K562 (cell line): ENCODE results near the gene RFC2.

ENCODE experiments used
- CAMTA2 ChIP-seq: fragments of 250-450 bp; sonication (Bioruptor Pico); conservative IDR thresholded peaks from 2 replicates; pipeline ENCODE4 v1.5.1; 2022
- CREB1 ChIP-seq, 2 experiments: sonication (generic) in 1 of 2; formaldehyde crosslinking in 1 of 2; IDR thresholded peaks; 2 replicates each; pipeline versions ENCODE4 v1.6.1 to v1.8.0; 2012 to 2022; ENCODE audit warnings: inconsistent platforms in 1 of 2, mild to moderate bottlenecking in 1 of 2, missing genetic modification reagents in 1 of 2, moderate library complexity in 1 of 2
- JUN ChIP-seq, 2 experiments: sonication (generic) in 1 of 2; formaldehyde crosslinking in 1 of 2; IDR thresholded peaks; 2 replicates each; pipeline versions ENCODE4 v1.6.1 to v1.8.0; 2012 to 2022; ENCODE audit warnings: borderline replicate concordance in 2 of 2, mild to moderate bottlenecking in 2 of 2, improper control_type of control experiment in 1 of 2, low read depth in 1 of 2, low read length in 1 of 2, missing genetic modification reagents in 1 of 2
- TF ChIP-seq, protein P1 (sequence below): sonication (generic); formaldehyde crosslinking; IDR thresholded peaks from 2 replicates; pipeline ENCODE4 v1.9.0; 2022; ENCODE audit warnings: mild to moderate bottlenecking, missing genetic modification reagents

DNA sequence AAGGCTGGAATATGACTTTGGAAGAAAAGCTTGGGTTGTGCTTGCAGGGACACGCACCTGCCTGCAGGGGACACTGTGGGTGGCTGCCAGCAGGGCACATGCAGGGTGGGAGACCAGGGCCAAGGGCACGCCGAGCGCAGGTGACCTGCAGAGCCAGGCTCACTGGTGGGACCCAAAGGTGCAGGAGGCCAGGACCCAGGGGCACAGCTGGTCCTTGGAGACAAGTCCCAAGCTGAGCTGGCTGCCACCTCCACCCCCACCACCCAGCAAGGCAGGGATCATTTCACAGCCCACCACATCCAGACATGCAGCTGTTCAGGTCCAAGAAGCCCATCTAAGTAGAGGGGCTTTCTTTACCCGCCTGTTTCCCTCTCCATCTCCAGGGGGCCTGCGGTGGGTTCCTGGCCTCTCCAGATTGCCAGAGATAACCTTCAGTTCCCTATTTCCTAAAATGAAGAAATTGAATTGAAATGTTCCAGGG lies 21.2 kb upstream of the RFC2 start:
- no peak for TF ChIP-seq CREB1 (IDR thresholded peaks at IDR 0.05)
- TF ChIP-seq CREB1 (CRISPR knock-in tag; IDR thresholded peaks at IDR 0.05) = no peak
- no peak for TF ChIP-seq JUN (IDR thresholded peaks at IDR 0.05; ENCODE audit: borderline replicate concordance, low read depth, low read length)
- no peak for TF ChIP-seq JUN (CRISPR knock-in tag; IDR thresholded peaks at IDR 0.05; ENCODE audit: borderline replicate concordance)
- TF ChIP-seq, protein P1, sequence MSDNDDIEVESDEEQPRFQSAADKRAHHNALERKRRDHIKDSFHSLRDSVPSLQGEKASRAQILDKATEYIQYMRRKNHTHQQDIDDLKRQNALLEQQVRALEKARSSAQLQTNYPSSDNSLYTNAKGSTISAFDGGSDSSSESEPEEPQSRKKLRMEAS = peak; percentile 57; the same call in 1 of the 2 replicates
- TF ChIP-seq CAMTA2 (CRISPR knock-in tag) = no peak
